WTC11 (cell line): Measurements from ENCODE around the gene RGS17.

Source experiments
- CTCF ChIP-seq: fragments of 200-600 bp; IDR thresholded peaks from 2 replicates; pipeline ENCODE4 v1.8.0; 2022; ENCODE audit warnings: antibody characterized with exemption
- MAX ChIP-seq: sonication (generic); formaldehyde crosslinking; IDR thresholded peaks from 2 replicates; pipeline ENCODE4 v1.8.0; 2022; ENCODE audit warnings: mild to moderate bottlenecking, missing genetic modification reagents
- MLX ChIP-seq: sonication (generic); formaldehyde crosslinking; IDR thresholded peaks from 2 replicates; pipeline ENCODE4 v1.8.1; 2023; ENCODE audit warnings: mild to moderate bottlenecking, missing genetic modification reagents, moderate library complexity
- SP1 ChIP-seq: sonication (generic); formaldehyde crosslinking; conservative IDR thresholded peaks from 2 replicates; pipeline ENCODE4 v1.8.1; 2022; ENCODE audit warnings: missing genetic modification reagents
- USF2 ChIP-seq: sonication (generic); formaldehyde crosslinking; IDR thresholded peaks from 2 replicates; pipeline ENCODE4 v1.8.1; 2023; ENCODE audit warnings: mild to moderate bottlenecking, missing genetic modification reagents, moderate library complexity
- ZNF532 ChIP-seq: fragments of 250-450 bp; sonication (Bioruptor Pico); IDR thresholded peaks from 2 replicates; pipeline ENCODE4 v1.9.0; 2021; ENCODE audit warnings: mild to moderate bottlenecking, borderline replicate concordance

GRCh38 chr6:152984513-152984872 lies 146.6 kb downstream of the RGS17 start:
- TF ChIP-seq MLX: no peak
- no peak for TF ChIP-seq USF2 (CRISPR knock-in tag)
- no peak for TF ChIP-seq CTCF
- no peak for TF ChIP-seq ZNF532 (CRISPR knock-in tag)
- TF ChIP-seq SP1 (CRISPR knock-in tag): no peak
- no peak for TF ChIP-seq MAX (CRISPR knock-in tag)
